ENCODE measurements around the gene THAP11. TPM values are rescaled to one million over a fixed set of nuclear protein-coding genes. Genes with fewer than 3 reads are reported as not detected.

Gene THAP11
- total and polyA plus RNA-seq, 2 of the 13 experiments (the other 11 are each of a cell fraction or from before 2014, with no cell fraction given) = 44.2 to 53.4 TPM

- no peak; the same call in 1 of the 2 replicates for TF ChIP-seq NFAT5 (CRISPR knock-in tag; IDR thresholded peaks at IDR 0.05)
- peak; percentile 59; the same call in 1 of the 2 replicates for TF ChIP-seq HNRNPUL1 (IDR thresholded peaks at IDR 0.05; ENCODE audit: low read depth, low read length)
- peak; percentile 64; the same call in 1 of the 2 replicates for TF ChIP-seq ATF2 (CRISPR knock-in tag; IDR thresholded peaks at IDR 0.05)
- no peak for TF ChIP-seq LCORL (IDR thresholded peaks at IDR 0.05)
- peak; percentile 91 for TF ChIP-seq LCORL (CRISPR knock-in tag; IDR thresholded peaks at IDR 0.05)
- TF ChIP-seq MNT (IDR thresholded peaks at IDR 0.05) = peak; percentile 56; the same call in 1 of the 2 replicates
- peak; percentile 72; the same call in 1 of the 2 replicates for TF ChIP-seq ZNF670 (CRISPR knock-in tag; IDR thresholded peaks at IDR 0.05; ENCODE audit: borderline replicate concordance)
- peak; percentile 81; the same call in 1 of the 2 replicates for TF ChIP-seq ZNF782 (CRISPR knock-in tag; IDR thresholded peaks at IDR 0.05; ENCODE audit: borderline replicate concordance)
- peak; percentile 96; the same call in 1 of the 2 replicates for TF ChIP-seq ZFP82 (CRISPR knock-in tag; IDR thresholded peaks at IDR 0.05; ENCODE audit: borderline replicate concordance)
- peak; percentile 24 for TF ChIP-seq ZNF451 (CRISPR knock-in tag; IDR thresholded peaks at IDR 0.05)
- TF ChIP-seq ESRRA (CRISPR knock-in tag; IDR thresholded peaks at IDR 0.05; ENCODE audit: low read depth) = peak; percentile 57; the same call in 1 of the 2 replicates
- TF ChIP-seq ZNF660 (CRISPR knock-in tag; IDR thresholded peaks at IDR 0.05; ENCODE audit: borderline replicate concordance, low read depth) = no peak; the same call in 1 of the 2 replicates
- TF ChIP-seq AKNA (CRISPR knock-in tag; IDR thresholded peaks at IDR 0.05; ENCODE audit: borderline replicate concordance) = no peak
- 0 out of 2 replicates have a peak, but pooled peaks have one; percentile 32 for TF ChIP-seq LBX2 (CRISPR knock-in tag; IDR thresholded peaks at IDR 0.05; ENCODE audit: borderline replicate concordance)
Observed at GRCh38 chr16:67846320-67847063, 4.4 kb downstream of the THAP11 start, which contains the start of gene NUTF2 (continued).

Data from HepG2 (cell line).